Testis (tissue), 2 donors: ENCODE results near the gene EZH2.

Source experiments
- CTCF ChIP-seq, 3 experiments: fragments of 450-650 bp in 2 of 3; fragments of 200-600 bp in 1 of 3; sonication (generic) in 1 of 3; IDR thresholded peaks; one replicate each; pipeline ENCODE4 v1.5.1; 2016 to 2019; ENCODE audit warnings: antibody characterized with exemption in 3 of 3, mild to moderate bottlenecking in 2 of 3, moderate library complexity in 1 of 3
- POLR2A ChIP-seq: fragments of 450-650 bp; IDR thresholded peaks from one replicate; pipeline ENCODE4 v1.6.1; 2017; ENCODE audit warnings: antibody characterized with exemption, mild to moderate bottlenecking, moderate library complexity

DNA sequence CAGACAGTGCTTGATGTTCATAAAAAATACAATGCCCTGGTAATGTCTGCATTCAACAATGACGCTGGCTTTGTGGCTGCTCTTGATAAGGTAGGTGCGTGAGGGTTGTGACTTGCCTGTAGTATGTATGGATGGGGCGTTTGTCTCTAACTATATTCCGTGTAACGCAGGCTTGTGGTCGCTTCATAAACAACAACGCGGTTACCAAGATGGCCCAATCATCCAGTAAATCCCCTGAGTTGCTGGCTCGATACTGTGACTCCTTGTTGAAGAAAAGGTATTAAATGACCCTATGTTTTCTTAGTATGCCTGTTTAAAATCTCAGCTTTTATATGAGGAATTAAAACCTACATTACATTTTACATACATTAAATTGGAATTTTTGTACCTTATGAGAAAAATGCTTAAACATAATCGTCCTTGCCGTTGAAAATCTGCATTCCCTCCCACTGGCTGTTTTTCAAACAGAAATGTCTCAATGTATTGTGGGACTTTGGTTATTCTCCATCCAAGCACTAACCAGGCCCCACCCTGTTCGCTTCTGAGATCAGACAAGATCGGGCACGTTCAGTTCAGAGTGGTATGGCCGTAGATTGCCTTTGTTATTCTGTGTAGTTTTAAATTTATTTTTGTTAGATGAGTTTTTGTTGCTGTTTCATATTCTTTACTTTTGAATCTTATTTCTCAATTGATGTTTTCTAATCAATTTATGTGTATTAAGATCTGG lies 100.1 kb downstream of the EZH2 start:
- TF ChIP-seq POLR2A (no peak), CTCF (IDR thresholded peaks at IDR 0.05) (no peak)
